Measurements from ENCODE around the gene MAPK4. TPM values are rescaled to one million over a fixed set of nuclear protein-coding genes. Genes with fewer than 3 reads are reported as not detected.
A peak's percentile ranks its signal among the peaks of the same experiment; 100 is the strongest.
"Not testable (repeated sequence)": the region's sequence is repeated elsewhere in the genome, so short reads cannot be mapped to it uniquely, and the experiment has no call there.

The MAPK4 gene
- not detected in 2 replicates for total RNA-seq (2014; rRNA removed; shearing (Covaris generic); ENCODE audit: low replicate concordance)

GRCh38 chr18:50559752-50560680, at the start of gene MAPK4:
MAPK4 (plus strand) TSS chr18:50560087; CDS start chr18:50663959, 103,872 bp downstream.
- peaks cover 4% of the 10 kb centered on the region; the same call in 1 of the 2 replicates for H3K9me3 ChIP-seq
- peaks cover 38% of the 10 kb centered on the region for H3K27me3 ChIP-seq
- H3K4me3 ChIP-seq: peak within 1 kb of the TSS; percentile 26; the same call in 1 of the 2 replicates
- DNase-seq: no peak
- H3K36me3 ChIP-seq: no peaks in the 10 kb centered on the region

- H3K4me3 ChIP-seq, H3K36me3 ChIP-seq, DNase-seq, H3K27me3 ChIP-seq, H3K9me3 ChIP-seq: not testable (repeated sequence)
These were observed 42.6 kb upstream of the MAPK4 start for GRCh38 chr18:50517277-50517676.

GRCh38 chr18:50518787-50519546, 40.9 kb upstream of the MAPK4 start:
- Histone ChIP-seq H3K27me3 (no peaks in the 10 kb centered on the region; the same call in 1 of the 2 replicates), H3K36me3 (no peaks in the 10 kb centered on the region), H3K9me3 (no peaks in the 10 kb centered on the region), H3K4me3 (no peak overlapping the region)
- DNase-seq: no peak

DNA sequence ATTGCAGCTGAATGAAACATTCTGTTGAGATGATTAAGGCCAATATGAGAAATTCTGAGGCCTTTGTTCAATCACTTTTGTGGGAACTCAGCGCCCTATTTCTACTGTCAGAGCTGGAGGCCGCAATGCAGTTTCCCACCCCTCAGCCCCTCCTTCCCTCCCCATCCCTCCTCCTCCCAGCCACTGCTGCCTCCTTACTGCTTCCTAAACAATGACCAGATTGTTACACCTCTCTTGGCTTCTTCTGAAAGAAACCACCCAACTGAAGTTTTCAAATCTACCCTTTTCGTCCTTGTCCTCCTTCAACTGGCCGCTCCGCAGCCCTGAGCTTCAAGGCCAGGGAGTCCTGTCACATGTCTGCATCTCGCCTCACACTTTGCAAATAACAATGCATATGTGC, 36.7 kb upstream of the MAPK4 start:
- Histone ChIP-seq H3K4me3 (no peak overlapping the region), H3K36me3 (no peaks in the 10 kb centered on the region), H3K27me3 (no peaks in the 10 kb centered on the region), H3K9me3 (no peaks in the 10 kb centered on the region)
- no peak for DNase-seq

GRCh38 chr18:50527636-50528307, 32.1 kb upstream of the MAPK4 start:
- DNase-seq: no peak
- Histone ChIP-seq H3K9me3 (no peaks in the 10 kb centered on the region), H3K36me3 (no peaks in the 10 kb centered on the region), H3K4me3 (no peak overlapping the region), H3K27me3 (no peaks in the 10 kb centered on the region)

DNA sequence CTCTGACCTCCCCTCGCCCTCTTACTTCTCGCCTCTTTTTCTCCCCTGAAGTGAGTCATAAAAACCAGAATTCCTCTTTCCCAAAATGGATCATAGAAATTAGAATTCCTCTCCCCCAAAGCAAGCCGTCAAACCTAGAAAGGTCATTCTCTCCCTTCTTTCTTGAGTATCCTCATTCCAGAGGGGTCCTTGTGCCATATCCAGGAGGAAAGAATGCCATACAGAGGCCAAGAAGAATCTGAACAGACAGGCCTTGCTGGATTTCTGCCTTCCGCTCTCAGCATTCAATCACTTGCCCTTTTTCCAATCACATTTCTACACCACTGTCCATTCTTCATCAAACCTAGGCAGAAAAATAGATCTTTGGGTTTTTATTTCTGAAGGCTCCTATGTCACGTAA, 31.1 kb upstream of the MAPK4 start:
- H3K36me3 ChIP-seq: no peaks in the 10 kb centered on the region
- no peak for DNase-seq
- no peak overlapping the region for H3K4me3 ChIP-seq
- peaks cover 5% of the 10 kb centered on the region; the same call in 1 of the 2 replicates for H3K9me3 ChIP-seq
- no peaks in the 10 kb centered on the region for H3K27me3 ChIP-seq

- H3K4me3 ChIP-seq, H3K36me3 ChIP-seq, H3K27me3 ChIP-seq, H3K9me3 ChIP-seq, DNase-seq: not testable (repeated sequence)
These were observed 26.1 kb upstream of the MAPK4 start for GRCh38 chr18:50533822-50534221.

DNA sequence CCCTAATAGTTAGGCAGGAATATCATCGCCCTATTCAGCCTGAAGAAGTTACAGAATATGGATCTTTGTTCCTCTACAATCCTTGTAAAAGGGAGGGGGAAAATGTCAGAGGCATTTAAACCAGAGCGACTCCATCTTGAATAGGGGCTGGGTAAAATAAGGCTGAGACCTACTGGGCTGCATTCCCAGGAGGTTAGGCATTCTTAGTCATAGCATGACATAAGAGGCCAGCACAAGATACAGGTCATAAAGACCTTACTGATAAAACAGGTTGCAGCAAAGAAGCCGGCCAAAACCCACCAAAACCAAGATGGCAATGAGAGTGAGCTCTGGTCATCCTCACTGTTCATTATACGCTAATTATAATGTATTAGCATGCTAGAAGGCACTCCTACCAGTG, 15.4 kb upstream of the MAPK4 start:
- not testable (repeated sequence) for H3K27me3 ChIP-seq, H3K9me3 ChIP-seq, H3K36me3 ChIP-seq, H3K4me3 ChIP-seq, DNase-seq

- H3K9me3 ChIP-seq: no peaks in the 10 kb centered on the region
These were observed 14.0 kb upstream of the MAPK4 start for GRCh38 chr18:50545936-50546335.

GRCh38 chr18:50548160-50548559, 11.7 kb upstream of the MAPK4 start:
- no peak for DNase-seq
- Histone ChIP-seq H3K36me3 (no peaks in the 10 kb centered on the region), H3K4me3 (no peak overlapping the region), H3K9me3 (no peaks in the 10 kb centered on the region), H3K27me3 (no peaks in the 10 kb centered on the region)

More at GRCh38 chr18:50545936-50546335, 14.0 kb upstream of the MAPK4 start:
- Histone ChIP-seq H3K4me3 (no peak overlapping the region), H3K27me3 (no peaks in the 10 kb centered on the region), H3K36me3 (no peaks in the 10 kb centered on the region)
- no peak for DNase-seq

- DNase-seq, H3K9me3 ChIP-seq: not testable (repeated sequence)
These were observed 8.2 kb upstream of the MAPK4 start for GRCh38 chr18:50551651-50552050.

GRCh38 chr18:50558157-50558556, 1.7 kb upstream of the MAPK4 start:
- H3K36me3 ChIP-seq: no peaks in the 10 kb centered on the region
- H3K9me3 ChIP-seq: peaks cover 4% of the 10 kb centered on the region; the same call in 1 of the 2 replicates
- no peak for DNase-seq
- H3K4me3 ChIP-seq: no peak overlapping the region
- peaks cover 31% of the 10 kb centered on the region for H3K27me3 ChIP-seq

More at GRCh38 chr18:50551651-50552050, 8.2 kb upstream of the MAPK4 start:
- H3K4me3 ChIP-seq, H3K27me3 ChIP-seq, H3K36me3 ChIP-seq: not testable (repeated sequence)

DNA sequence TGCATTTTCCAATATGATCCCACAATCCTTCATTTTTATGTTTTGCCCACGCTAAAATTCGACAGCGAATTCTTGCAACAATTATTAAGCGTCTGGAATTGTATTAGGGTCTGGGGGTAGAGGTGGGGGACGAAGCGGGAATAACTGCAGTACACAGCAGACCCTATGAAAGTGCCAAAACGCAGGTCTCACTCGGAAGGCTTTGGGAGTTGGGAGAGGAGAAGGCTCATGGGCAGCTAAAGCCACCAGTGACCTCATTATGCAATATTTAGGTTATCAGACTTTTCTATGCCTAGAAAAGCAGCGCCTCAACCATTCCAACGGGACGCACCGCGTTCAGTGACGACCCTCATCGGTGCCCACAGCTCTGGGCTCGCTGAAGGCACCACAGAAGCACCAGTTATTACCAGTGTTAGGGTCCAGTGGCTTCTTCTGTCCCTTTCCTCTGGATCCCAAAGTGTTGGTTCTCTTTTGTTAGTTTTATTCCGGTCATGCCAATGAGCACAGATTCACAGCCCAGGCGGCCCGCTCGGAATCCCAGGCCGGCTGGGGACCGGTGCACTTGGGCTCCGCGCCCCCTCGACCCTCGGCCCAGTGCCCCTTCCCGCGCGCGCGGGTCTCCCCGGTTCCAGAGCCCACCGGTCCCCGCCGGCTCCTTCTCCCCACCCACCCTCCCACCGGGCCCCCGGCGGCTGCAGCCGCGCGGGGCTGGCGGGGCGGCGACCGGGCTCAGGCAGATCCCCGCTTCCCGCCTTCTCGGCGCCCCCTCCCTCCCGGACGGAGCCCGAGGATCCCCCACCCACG, 737 bp upstream of the MAPK4 start:
- H3K36me3 ChIP-seq: no peaks in the 10 kb centered on the region
- no peak overlapping the region for H3K4me3 ChIP-seq
- H3K9me3 ChIP-seq: peaks cover 4% of the 10 kb centered on the region; the same call in 1 of the 2 replicates
- peaks cover 38% of the 10 kb centered on the region for H3K27me3 ChIP-seq
- DNase-seq: no peak

DNA sequence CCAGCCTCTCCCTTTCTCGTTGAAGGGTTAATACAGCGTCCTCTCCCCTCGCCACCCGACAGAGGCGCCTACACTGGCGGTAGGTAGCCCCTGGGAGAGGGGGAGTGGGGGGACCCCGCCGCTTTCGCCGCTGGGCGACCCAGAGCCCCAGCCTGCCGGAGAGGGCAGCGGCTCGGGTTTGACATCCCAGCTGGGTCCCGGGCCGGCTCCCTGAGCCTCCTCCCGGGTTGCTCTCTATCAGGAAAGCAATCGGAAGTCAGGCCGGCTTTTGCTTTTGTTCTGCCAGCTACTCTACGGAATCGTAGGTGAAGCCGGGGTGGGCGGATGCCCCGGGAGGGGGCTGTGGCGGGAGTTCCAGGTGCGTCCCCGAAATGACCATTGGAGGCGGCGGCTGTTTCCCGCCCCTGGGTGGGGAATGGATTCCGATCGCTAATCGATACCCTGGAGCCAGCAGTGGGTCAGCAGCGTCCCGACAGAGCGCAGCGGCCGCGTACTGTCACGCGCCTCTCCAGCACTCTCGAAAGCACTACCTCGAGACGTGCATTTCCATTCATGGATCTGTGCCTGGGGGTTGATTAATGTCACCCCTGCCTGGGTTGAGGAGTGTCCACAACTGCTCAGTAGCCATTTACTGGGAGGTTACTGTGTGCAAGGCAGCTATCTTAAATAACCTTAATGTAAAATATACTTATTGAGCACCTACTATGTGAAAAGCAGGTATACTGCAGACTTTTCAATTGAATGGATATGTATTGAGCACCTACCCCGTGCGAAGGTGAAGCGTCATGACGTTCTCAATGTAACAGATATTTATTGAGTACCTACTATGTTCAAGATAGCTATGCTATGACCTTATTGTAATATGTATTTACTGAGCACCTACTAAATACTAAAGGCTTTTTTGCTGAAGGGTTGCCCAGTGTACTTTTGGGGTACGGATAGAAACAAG, 1.1 kb downstream of the MAPK4 start:
- H3K4me3 ChIP-seq: peak overlapping the region; percentile 26; the same call in 1 of the 2 replicates
- H3K36me3 ChIP-seq: no peaks in the 10 kb centered on the region
- H3K9me3 ChIP-seq: no peaks in the 10 kb centered on the region
- peaks cover 38% of the 10 kb centered on the region for H3K27me3 ChIP-seq
- no peak for DNase-seq

DNA sequence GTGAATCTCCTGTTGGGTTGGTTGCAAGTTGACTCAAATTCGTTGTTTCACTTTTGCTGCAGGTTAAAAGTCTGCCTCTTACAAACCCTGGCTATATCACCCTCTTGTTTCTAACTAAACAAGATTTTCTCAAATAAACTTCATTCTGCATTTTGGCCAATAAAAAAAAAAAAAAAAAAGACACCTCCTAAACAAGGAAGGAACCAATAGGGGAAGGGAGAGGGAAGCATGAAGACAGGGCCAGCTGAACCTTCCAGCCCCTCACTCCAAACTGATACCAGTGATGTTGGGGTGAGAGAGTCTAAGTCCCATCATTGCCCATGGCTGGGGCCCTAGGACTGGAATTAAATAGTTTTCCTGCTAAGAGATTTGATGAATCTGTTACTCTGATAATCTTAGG, 2.4 kb downstream of the MAPK4 start:
- H3K36me3 ChIP-seq, H3K4me3 ChIP-seq, H3K9me3 ChIP-seq, DNase-seq: not testable (repeated sequence)
- H3K27me3 ChIP-seq: peaks cover 38% of the 10 kb centered on the region

Measured in MG63 (cell line).